Small intestine (tissue), 7 donors: ENCODE data around the gene RNH1. TPM values are rescaled to one million over a fixed set of nuclear protein-coding genes. Genes with fewer than 3 reads are reported as not detected.

ENCODE experiments used
- DNase-seq, 2 donors: peaks; one replicate each; pipeline versions ENCODE4 v3.0.0 to v3.0.0-alpha.2; 2013
- FAIRE-seq: peaks from 2 replicates; lab custom pipeline; 2012; peaks lifted over from hg19 to GRCh38; lab: Jason Lieb, UNC
- H3K27ac ChIP-seq, 3 donors: one replicate each; pipeline ENCODE4 v1.5.1; 2013; ENCODE audit warnings: low read length in 2 of 3, mild to moderate bottlenecking in 2 of 3, control low read depth in 1 of 3, inconsistent platforms in 1 of 3, low read depth in 1 of 3, moderate library complexity in 1 of 3
- H3K27me3 ChIP-seq, 3 donors: one replicate each; pipeline ENCODE4 v1.6.1; 2013; ENCODE audit warnings: low read length in 3 of 3, inconsistent platforms in 1 of 3; ENCODE audit not compliant: control insufficient read depth in 3 of 3, insufficient read depth in 3 of 3
- H3K36me3 ChIP-seq, 3 donors: one replicate each; pipeline ENCODE4 v1.6.1; 2013; ENCODE audit warnings: low read length in 3 of 3, inconsistent platforms in 1 of 3, low read depth in 1 of 3, mild to moderate bottlenecking in 1 of 3, moderate library complexity in 1 of 3; ENCODE audit not compliant: control insufficient read depth in 3 of 3, insufficient read depth in 2 of 3
- H3K4me1 ChIP-seq, 3 donors: one replicate each; pipeline ENCODE4 v1.6.1; 2013; ENCODE audit warnings: low read length in 2 of 3, inconsistent platforms in 1 of 3, low read depth in 1 of 3, mild to moderate bottlenecking in 1 of 3, moderate library complexity in 1 of 3; ENCODE audit not compliant: control insufficient read depth in 3 of 3, insufficient read depth in 2 of 3
- H3K4me3 ChIP-seq, 3 donors: one replicate each; pipeline ENCODE4 v1.5.1; 2013; ENCODE audit warnings: low read length in 3 of 3, control low read depth in 1 of 3, inconsistent platforms in 1 of 3, low read depth in 1 of 3, mild to moderate bottlenecking in 1 of 3, moderate library complexity in 1 of 3
- H3K9me3 ChIP-seq, 2 donors: one replicate each; pipeline ENCODE4 v1.6.1; 2013; ENCODE audit warnings: low read depth in 1 of 2, low read length in 1 of 2; ENCODE audit not compliant: control insufficient read depth in 2 of 2, insufficient read depth in 1 of 2
- WGBS, 3 donors: extraction: QIAGEN DNeasy Blood & Tissue Kit; methylation state at CpG; one replicate each; pipeline ENCODE4 v1.1.7; 2013; 5-methylcytosine and 5-hydroxymethylcytosine counted together
- polyA plus RNA-seq, 4 donors: library from polyadenylated mRNA; stranded (reverse) in 3 of 4; unstranded in 1 of 4; fragments of 200-250 nt in 3 of 4; fragments of 120-200 nt in 1 of 4; gene quantifications; one replicate each; pipeline versions ENCODE4 v1.2.1 to v1.2.3, GENCODE V29; 2013
- donor health status: healthy with polysubstance abuse.
- donor health status: control.
- donor health status: control.
- donor health status: Bipolar disorder and iron deficiency.
- donor health status: healthy.

RNH1 gene
- polyA plus RNA-seq, 4 donors, result 80.9 to 120 (median 100) TPM

DNA sequence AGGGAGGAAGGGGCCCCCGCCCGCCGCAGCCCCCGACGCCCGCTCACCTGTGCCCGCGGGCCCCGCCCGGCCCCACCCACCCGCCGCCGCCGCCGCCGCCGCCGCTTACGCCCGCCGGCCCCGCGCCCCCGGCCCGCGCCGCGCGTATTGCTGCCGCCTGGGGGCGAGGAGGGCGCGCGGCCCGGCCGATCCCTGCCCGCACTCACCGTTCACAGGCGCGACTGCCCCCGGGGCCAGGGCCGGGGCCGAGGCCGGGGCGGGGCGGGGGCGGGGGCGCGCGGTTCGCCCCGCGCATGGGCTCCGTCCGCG lies 28.1 kb upstream of the RNH1 start:
- H3K4me1 ChIP-seq, result peaks cover 0 to 26% (median 4%) of the 10 kb centered on the region in 3 donors
- H3K4me3 ChIP-seq, result peak overlapping the region; percentile 73 to 88 (median 80)
- whole genome bisulfite sequencing, 3 donors, result 2 to 7% methylated on average over 8 to 56 of the region's 56 CpGs; no CpG with 5 or more reads in 1 of the 3 donors
- no peak overlapping the region for H3K27ac ChIP-seq
- peaks cover 0 to 18% (median 0%) of the 10 kb centered on the region in 3 donors for H3K27me3 ChIP-seq
- FAIRE-seq (no peak), DNase-seq (no peak)
- peaks cover 3 to 43% (median 10%) of the 10 kb centered on the region in 3 donors for H3K36me3 ChIP-seq
- no peaks in the 10 kb centered on the region for H3K9me3 ChIP-seq

DNA sequence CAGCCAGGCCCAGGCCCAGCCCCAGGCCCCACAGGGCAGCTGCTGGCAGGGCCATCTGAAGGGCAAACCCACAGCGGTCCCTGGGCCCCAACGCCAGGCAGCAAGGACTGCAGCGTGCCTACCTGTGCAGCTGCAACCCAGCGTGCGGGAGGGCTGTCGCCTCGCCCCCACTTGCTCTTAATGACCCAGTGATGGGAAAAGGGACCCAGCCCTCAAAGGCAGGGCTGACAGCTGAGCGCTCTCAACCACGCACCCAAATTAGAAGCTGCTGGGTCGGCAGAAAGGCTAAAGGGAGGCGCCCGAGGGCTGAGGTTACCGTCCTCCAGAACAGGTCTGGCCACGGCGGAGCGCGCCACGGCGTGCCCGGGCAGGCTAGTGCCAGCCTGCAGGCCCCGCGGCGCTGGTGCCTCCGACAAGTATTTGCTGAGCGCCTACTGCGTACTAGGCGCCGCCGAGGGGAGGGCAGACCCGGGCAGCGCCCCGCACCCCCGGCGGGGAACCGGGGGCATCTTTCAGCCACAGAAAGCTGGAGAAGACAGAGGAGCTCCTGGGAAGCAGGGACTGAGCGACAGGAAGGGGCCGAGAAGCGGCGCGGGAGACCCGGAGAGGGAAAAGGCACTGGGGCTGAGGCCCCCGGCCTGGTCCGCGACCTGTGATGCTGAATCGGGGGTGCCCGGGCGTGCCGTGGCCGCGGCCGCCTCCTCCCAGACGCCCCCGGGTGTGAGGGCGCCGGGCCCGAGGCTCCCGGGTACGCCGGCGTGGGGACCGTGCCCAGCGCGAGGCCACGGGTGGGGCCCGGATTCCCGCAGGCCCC lies 27.6 kb upstream of the RNH1 start:
- Histone ChIP-seq H3K4me3 (peak overlapping the region; percentile 73 to 88 (median 80)), H3K27me3 (peaks cover 0 to 18% (median 0%) of the 10 kb centered on the region in 3 donors), H3K27ac (peak overlapping the region in 2 of 3 donors; percentile 39 to 56), H3K9me3 (no peaks in the 10 kb centered on the region), H3K4me1 (peaks cover 0 to 26% (median 4%) of the 10 kb centered on the region in 3 donors), H3K36me3 (peaks cover 3 to 47% (median 10%) of the 10 kb centered on the region in 3 donors)
- FAIRE-seq, result no peak
- 7 to 11% (median 8%) methylated on average over 36 to 66 of the region's 66 CpGs for WGBS, 3 donors
- peak; percentile 33 to 54 for DNase-seq

DNA sequence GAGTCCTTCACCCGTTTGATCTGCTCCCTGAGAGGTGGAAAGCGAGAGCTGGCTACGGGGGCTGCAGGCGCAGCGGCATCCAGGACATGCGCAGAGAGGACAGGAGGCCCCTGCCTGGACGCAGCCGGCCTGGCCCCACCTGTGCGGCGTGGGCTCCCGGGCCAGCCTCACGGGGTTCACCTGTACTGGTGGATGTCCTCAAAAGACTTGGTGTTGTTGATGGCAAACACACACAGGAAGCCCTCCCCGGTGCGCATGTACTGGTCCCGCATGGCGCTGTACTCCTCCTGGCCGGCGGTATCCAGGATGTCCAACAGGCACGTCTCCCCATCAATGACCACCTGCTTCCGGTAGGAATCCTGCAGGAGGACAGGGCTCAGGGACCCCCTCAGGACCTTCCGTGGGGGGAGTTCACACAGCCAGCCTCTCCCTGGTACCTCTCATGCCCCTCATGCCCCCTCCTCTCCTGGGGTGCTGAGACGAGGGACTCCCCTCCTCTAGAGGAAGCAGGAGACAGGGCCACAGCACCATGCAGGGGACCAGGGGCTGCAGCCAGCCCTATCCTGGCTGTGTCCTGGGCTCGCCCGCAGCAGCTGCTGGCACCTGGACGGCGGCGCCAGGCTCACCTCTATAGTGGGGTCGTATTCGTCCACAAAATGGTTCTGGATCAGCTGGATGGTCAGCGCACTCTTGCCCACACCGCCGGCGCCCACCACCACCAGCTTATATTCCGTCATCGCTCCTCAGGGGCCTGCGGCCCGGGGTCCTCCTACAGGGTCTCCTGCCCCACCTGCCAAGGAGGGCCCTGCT lies 26.7 kb upstream of the RNH1 start:
- H3K4me3 ChIP-seq, result peak overlapping the region in 2 of 3 donors; percentile 73 to 88
- peaks cover 0 to 18% (median 0%) of the 10 kb centered on the region in 3 donors for H3K27me3 ChIP-seq
- peaks cover 3 to 53% (median 10%) of the 10 kb centered on the region in 3 donors for H3K36me3 ChIP-seq
- 93 to 94% (median 94%) methylated on average over 35 to 37 of the region's 37 CpGs for WGBS, 3 donors
- FAIRE-seq, result no peak
- DNase-seq, result no peak
- peaks cover 0 to 26% (median 4%) of the 10 kb centered on the region in 3 donors for H3K4me1 ChIP-seq
- H3K9me3 ChIP-seq, result no peaks in the 10 kb centered on the region
- H3K27ac ChIP-seq, result no peak overlapping the region

DNA sequence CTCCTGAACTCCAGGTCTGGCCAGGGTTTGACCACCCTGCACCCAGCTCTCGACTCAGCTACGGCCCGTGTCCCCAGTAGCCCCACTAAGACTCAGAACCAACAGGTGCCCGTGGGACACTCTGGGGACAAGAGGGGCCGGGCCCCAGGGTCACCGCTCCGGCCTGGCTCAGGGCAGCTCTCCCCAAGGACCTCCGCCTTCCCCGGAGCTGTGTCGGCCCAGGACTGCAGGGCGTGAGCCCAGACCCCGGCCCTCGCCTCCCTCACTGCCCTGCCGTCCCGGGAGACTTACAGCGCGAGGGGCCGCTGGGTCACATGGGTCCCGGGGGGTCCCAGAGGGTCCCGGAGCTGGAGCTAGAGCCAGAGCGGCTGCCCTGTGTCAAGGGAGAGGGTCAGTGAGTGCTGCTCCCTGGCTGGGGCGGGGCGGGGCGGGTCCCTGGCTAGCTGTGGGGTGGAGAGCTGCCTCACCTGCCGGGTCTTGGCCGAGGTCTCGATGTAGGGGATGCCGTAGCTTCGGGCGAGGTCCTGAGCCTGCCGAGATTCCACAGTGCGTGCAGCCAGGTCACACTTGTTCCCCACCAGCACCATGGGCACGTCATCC lies 26.0 kb upstream of the RNH1 start:
- FAIRE-seq, result no peak
- Histone ChIP-seq H3K27ac (no peak overlapping the region), H3K4me3 (no peak overlapping the region), H3K9me3 (no peaks in the 10 kb centered on the region), H3K36me3 (peaks cover 3 to 53% (median 10%) of the 10 kb centered on the region in 3 donors), H3K4me1 (peaks cover 0 to 23% (median 4%) of the 10 kb centered on the region in 3 donors), H3K27me3 (peaks cover 0 to 16% (median 0%) of the 10 kb centered on the region in 3 donors)
- 86 to 96% (median 90%) methylated on average over 20 to 33 of the region's 33 CpGs for WGBS, 3 donors
- no peak for DNase-seq

DNA sequence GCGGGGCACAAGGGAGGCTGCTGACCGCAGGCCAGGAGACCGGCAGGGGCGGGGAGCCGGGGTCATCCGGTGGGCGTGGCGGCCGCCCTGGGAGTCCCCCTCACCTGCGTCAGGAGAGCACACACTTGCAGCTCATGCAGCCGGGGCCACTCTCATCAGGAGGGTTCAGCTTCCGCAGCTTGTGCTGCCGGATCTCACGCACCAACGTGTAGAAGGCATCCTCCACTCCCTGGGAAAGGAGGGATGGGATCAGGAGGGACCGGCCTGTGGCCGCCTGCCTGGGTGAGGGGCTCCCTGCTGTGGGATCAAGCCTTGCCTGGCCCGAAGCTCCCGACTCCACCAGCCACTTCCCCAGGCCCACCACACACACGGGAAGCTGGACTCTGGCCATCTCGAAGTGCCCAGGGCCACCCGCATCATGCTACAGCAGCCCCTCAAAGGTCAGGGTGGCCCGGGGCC lies 25.5 kb upstream of the RNH1 start:
- FAIRE-seq, result no peak
- Histone ChIP-seq H3K36me3 (peaks cover 3 to 53% (median 10%) of the 10 kb centered on the region in 3 donors), H3K9me3 (no peaks in the 10 kb centered on the region), H3K27ac (no peak overlapping the region), H3K4me1 (peaks cover 0 to 18% (median 4%) of the 10 kb centered on the region in 3 donors), H3K4me3 (no peak overlapping the region), H3K27me3 (peaks cover 0 to 10% (median 0%) of the 10 kb centered on the region in 3 donors)
- no peak for DNase-seq
- WGBS, 3 donors, result 88 to 94% (median 91%) methylated on average over 22 to 23 of the region's 23 CpGs

DNA sequence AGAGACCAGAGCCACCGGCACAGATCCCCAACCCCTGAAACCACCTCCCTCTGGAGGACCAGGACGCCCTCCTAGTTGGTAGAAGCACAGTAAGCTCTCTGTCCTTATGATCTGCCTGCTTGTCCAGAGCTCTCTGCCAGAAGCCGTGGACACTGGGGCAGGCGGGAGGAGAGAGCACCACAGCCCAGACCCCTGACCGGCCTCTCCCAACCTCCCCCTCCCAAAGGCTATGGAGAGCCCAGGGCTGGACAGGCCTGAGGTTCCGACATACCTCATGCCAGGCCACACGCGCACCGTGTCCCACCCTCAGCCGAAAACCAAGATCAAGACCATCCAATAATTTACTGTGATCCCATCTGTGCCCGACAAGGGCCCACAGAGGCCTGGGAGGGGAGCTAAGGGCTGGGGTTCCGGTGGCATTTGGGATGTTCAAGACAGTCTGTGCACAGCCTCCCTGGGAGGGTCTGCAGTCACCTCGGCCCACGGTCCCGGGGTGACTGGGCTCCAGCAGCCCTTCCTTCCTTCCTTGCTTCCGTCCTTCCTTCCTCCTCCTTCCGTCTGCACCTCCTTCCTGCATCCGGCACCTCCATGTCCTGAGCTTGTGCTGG lies 25.0 kb upstream of the RNH1 start:
- no peaks in the 10 kb centered on the region for H3K9me3 ChIP-seq
- no peak for FAIRE-seq
- H3K36me3 ChIP-seq, result peaks cover 3 to 53% (median 10%) of the 10 kb centered on the region in 3 donors
- H3K27ac ChIP-seq, result no peak overlapping the region
- peaks cover 0 to 13% (median 4%) of the 10 kb centered on the region in 3 donors for H3K4me1 ChIP-seq
- WGBS, 3 donors, result 87 to 95% (median 88%) methylated on average over 15 to 18 of the region's 18 CpGs
- no peak overlapping the region for H3K4me3 ChIP-seq
- DNase-seq, result no peak
- peaks cover 0 to 5% (median 0%) of the 10 kb centered on the region in 3 donors for H3K27me3 ChIP-seq

DNA sequence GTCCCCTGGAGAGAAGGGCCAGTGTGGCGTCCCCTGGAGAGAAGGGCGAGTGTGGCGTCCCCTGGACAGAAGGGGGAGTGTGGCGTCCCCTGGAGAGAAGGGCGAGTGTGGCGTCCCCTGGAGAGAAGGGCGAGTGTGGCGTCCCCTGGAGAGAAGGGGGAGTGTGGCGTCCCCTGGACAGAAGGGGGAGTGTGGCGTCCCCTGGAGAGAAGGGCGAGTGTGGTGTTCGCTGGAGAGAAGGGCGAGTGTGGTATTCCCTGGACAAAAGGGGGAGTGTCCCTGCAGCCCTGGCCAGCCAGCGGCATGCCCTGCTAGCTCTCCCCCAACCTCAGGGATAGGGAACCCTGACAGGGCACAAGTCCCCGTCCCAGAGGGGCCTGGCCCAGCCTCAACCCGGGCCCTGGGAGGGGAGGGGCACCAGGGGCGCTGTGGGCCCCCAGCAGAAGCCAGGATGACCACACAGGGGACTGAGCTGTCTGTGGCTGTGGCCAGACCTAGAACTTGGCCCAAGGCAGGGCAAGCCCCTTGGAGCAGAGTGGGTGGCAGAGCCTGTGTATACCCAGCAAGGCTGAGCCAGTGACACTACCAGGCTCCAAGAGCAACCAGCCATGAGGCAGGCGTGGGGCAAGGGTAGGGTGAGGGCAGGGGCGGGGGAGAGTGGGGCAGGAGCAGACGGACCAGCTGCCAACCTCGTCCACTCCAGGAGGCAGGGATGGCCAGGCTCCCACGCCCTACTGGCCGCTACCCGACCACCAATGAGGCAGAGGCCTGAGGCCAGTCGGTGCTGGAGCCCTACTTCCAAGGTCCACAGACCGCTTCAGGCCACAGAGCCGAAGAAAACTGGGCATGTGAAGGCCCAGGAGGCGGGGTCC lies 24.2 kb upstream of the RNH1 start:
- FAIRE-seq (no peak), DNase-seq (no peak)
- Histone ChIP-seq H3K9me3 (no peaks in the 10 kb centered on the region), H3K36me3 (peaks cover 3 to 53% (median 10%) of the 10 kb centered on the region in 3 donors), H3K27me3 (no peaks in the 10 kb centered on the region), H3K4me3 (no peak overlapping the region), H3K4me1 (peaks cover 0 to 6% (median 0%) of the 10 kb centered on the region in 3 donors), H3K27ac (no peak overlapping the region)
- WGBS, 3 donors, result 89 to 91% (median 91%) methylated on average over 25 to 28 of the region's 28 CpGs
